Endothelial cell (in vitro differentiated cells): ENCODE measurements around the gene MSANTD4. TPM values are rescaled to one million over a fixed set of nuclear protein-coding genes. Genes with fewer than 3 reads are reported as not detected.

Experiments
- DNase-seq: peaks from one replicate; pipeline ENCODE4 v3.0.0; 2021; ENCODE audit warnings: low spot score
- H3K27ac Mint-ChIP-seq: one replicate; pipeline ENCODE4 v1.8.0; 2021; ENCODE audit warnings: mixed read lengths, inconsistent platforms; ENCODE audit not compliant: unreplicated experiment
- H3K27me3 Mint-ChIP-seq: one replicate; pipeline ENCODE4 v1.8.0; 2021; ENCODE audit warnings: mild to moderate bottlenecking, moderate library complexity, mixed read lengths, inconsistent platforms; ENCODE audit not compliant: unreplicated experiment
- H3K36me3 Mint-ChIP-seq: one replicate; pipeline ENCODE4 v1.8.0; 2021; ENCODE audit warnings: mild to moderate bottlenecking, low read depth, mixed read lengths, inconsistent platforms; ENCODE audit not compliant: unreplicated experiment
- H3K4me1 Mint-ChIP-seq: one replicate; pipeline ENCODE4 v1.8.0; 2021; ENCODE audit warnings: mild to moderate bottlenecking, mixed read lengths, inconsistent platforms; ENCODE audit not compliant: unreplicated experiment
- H3K4me3 Mint-ChIP-seq: one replicate; pipeline ENCODE4 v1.8.0; 2021; ENCODE audit warnings: mild to moderate bottlenecking, mixed read lengths, inconsistent platforms; ENCODE audit not compliant: unreplicated experiment
- H3K9me3 Mint-ChIP-seq: one replicate; pipeline ENCODE4 v1.8.0; 2021; ENCODE audit warnings: mixed read lengths, inconsistent platforms; ENCODE audit not compliant: unreplicated experiment
- total RNA-seq: library from RNA; stranded (reverse); fragmentation: NEBNext Ultra II Directional; extraction: Animal tissue kit (Norgen Biotek cat#: 25700); gene quantifications from one replicate; pipeline ENCODE4 v1.2.1, GENCODE V29; 2021; ENCODE audit not compliant: unreplicated experiment
- TF ChIP-seq, protein P1 (sequence below): fragments of 200-600 bp; sonication (generic); IDR thresholded peaks from one replicate; pipeline ENCODE4 v1.5.0; 2021; ENCODE audit warnings: antibody characterized with exemption; ENCODE audit not compliant: unreplicated experiment

The MSANTD4 gene
- total RNA-seq, 1 donor from 2014 or later: 14.5 TPM

DNA sequence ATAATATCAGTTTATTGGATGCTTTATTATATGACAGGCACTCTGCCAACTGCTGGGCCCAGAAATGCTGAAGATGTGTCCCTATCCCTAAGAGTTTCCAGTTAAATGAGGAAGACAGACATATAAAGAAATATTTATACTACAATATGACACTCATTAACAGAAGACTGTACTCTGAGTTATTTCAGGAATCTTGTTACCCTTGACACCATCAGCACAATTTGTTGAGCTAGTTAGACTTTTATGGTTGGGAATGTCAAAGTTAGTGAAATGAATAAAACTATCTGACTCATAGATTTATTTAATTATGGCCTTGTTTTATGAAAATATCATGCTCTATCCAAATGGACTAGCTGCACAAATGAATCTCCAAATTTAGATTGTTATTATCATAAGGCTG, 25.6 kb upstream of the MSANTD4 start:
- no peaks in the 10 kb centered on the region for H3K36me3 Mint-ChIP-seq
- no peak overlapping the region for H3K27ac Mint-ChIP-seq
- no peaks in the 10 kb centered on the region for H3K27me3 Mint-ChIP-seq
- TF ChIP-seq, protein P1, sequence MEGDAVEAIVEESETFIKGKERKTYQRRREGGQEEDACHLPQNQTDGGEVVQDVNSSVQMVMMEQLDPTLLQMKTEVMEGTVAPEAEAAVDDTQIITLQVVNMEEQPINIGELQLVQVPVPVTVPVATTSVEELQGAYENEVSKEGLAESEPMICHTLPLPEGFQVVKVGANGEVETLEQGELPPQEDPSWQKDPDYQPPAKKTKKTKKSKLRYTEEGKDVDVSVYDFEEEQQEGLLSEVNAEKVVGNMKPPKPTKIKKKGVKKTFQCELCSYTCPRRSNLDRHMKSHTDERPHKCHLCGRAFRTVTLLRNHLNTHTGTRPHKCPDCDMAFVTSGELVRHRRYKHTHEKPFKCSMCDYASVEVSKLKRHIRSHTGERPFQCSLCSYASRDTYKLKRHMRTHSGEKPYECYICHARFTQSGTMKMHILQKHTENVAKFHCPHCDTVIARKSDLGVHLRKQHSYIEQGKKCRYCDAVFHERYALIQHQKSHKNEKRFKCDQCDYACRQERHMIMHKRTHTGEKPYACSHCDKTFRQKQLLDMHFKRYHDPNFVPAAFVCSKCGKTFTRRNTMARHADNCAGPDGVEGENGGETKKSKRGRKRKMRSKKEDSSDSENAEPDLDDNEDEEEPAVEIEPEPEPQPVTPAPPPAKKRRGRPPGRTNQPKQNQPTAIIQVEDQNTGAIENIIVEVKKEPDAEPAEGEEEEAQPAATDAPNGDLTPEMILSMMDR: no peak
- no peaks in the 10 kb centered on the region for H3K4me1 Mint-ChIP-seq
- no peak for DNase-seq
- H3K9me3 Mint-ChIP-seq: no peaks in the 10 kb centered on the region
- no peak overlapping the region for H3K4me3 Mint-ChIP-seq

DNA sequence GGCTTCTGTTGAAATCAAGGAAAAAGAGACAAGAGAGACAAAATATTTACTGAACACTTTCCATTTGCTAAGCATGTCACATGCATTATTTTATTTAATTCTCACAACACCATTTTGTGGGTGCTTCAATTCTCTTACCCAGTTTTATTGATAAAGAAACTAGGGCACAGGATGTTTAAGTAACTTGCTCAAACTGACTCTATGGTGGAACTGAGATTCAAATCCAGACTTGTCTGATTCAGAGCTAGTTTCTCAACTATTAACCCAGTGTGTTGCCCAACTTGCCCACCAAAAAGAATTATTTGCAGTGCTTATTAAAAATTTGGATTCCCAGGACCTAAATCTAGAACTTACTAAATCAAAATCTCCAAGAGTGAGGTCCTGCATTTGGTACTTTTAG, 21.5 kb upstream of the MSANTD4 start:
- H3K27ac Mint-ChIP-seq: no peak overlapping the region
- H3K36me3 Mint-ChIP-seq: no peaks in the 10 kb centered on the region
- H3K27me3 Mint-ChIP-seq: no peaks in the 10 kb centered on the region
- no peak for DNase-seq
- TF ChIP-seq, protein P1: no peak
- H3K4me3 Mint-ChIP-seq: no peak overlapping the region
- no peaks in the 10 kb centered on the region for H3K9me3 Mint-ChIP-seq
- no peaks in the 10 kb centered on the region for H3K4me1 Mint-ChIP-seq

DNA sequence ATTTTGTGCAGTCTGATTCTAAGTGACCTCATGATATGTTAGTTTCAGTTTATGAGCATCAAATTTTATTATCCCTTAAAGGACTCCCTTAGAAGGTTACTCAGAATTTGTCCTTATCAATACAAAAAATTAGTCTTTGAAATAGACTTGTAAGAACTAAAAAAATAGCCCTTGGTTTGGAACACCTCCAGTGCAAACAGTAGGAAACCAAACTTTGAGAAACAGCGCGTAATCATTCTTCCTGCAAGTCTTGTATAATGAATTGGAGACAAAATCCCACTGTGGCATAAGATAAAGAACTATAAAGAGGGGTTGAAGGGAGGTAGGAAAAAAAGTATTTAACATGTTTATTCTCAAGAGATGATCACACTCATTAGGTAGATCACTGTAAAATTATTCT, 10.8 kb upstream of the MSANTD4 start:
- Mint-ChIP-seq H3K27ac (no peak overlapping the region), H3K4me3 (no peak overlapping the region), H3K36me3 (no peaks in the 10 kb centered on the region), H3K27me3 (peaks cover 2% of the 10 kb centered on the region), H3K9me3 (no peaks in the 10 kb centered on the region), H3K4me1 (peaks cover 10% of the 10 kb centered on the region)
- TF ChIP-seq, protein P1: no peak
- no peak for DNase-seq

DNA sequence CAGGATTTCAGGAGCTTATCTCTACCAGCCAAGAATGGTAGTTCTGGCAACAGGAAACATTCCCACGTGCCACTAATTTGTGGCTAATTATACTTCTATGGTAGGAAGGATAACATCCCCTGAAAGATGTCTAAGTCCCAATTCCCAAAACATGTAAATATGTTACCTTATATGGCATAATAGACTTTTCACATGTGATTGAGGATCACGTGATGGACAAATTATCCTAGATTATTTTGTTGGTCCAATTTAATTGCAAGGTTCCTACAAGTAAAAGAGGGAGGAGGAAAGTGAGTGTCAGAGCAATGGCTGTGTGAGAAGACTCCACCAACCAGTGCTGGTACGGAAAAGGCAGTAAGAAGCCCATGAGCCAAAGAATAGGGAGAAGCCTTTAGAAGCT, 9.9 kb upstream of the MSANTD4 start:
- H3K27ac Mint-ChIP-seq: no peak overlapping the region
- H3K36me3 Mint-ChIP-seq: no peaks in the 10 kb centered on the region
- H3K4me1 Mint-ChIP-seq: peaks cover 10% of the 10 kb centered on the region
- TF ChIP-seq, protein P1: no peak
- H3K27me3 Mint-ChIP-seq: peaks cover 2% of the 10 kb centered on the region
- DNase-seq: no peak
- H3K9me3 Mint-ChIP-seq: no peaks in the 10 kb centered on the region
- H3K4me3 Mint-ChIP-seq: no peak overlapping the region

DNA sequence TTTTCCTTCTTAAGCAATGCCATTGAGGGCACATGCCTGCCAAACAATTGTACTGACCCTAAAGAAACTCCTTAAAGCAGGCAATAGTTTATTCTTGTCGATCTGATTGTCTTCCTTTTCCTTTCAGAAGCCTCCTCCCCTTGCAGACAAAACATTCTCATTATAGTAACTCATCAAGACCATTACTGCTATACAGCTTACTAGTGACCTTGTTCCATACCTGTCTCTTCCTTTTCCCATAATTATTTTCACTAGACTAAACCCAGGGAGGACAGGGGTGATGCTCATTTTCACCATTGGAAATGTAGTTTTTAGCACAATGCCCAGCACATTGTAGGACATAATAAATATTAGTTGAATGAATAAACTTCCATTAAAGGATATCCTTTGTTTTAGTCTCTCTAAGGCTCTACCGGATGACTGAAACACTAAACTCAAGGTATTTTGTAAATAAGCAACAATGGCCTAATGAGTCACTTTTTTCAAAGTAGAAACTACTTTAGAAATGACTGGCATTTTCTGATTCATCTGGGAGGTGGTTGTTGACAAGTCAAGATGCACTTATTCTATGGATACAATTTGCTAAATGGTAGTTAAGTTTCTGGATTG, 9.3 kb upstream of the MSANTD4 start:
- Mint-ChIP-seq H3K27me3 (peaks cover 2% of the 10 kb centered on the region), H3K4me3 (no peak overlapping the region), H3K9me3 (no peaks in the 10 kb centered on the region), H3K27ac (no peak overlapping the region), H3K36me3 (no peaks in the 10 kb centered on the region), H3K4me1 (peaks cover 10% of the 10 kb centered on the region)
- TF ChIP-seq, protein P1: no peak
- no peak for DNase-seq
